ENCODE results near the gene TLE2.
"Not testable (repeated sequence)": the region's sequence is repeated elsewhere in the genome, so short reads cannot be mapped to it uniquely, and the experiment has no call there.

TLE2 gene

DNA sequence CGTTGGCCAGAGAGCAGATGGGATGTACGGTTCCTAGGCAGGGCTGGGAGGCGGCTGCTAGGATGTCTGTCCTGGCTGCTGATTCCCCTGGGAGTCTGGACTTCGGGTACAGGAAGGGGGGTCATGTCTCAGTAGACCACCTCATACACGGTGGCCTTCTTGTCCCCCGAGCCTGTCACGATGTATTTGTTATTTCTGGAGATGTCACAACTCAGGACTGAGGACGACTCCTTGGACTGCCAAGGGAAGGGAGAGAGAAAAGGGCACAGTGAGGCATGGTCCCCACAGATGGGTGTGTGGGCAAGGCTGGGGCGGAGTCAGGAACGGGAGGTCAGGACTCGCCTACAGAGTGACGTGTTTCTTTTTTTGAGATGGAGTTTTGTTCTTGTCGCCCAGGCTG, 31.4 kb downstream of the TLE2 start:
- H4K20me1 ChIP-seq (ENCODE audit: insufficient read depth) = no peaks in the 10 kb centered on the region
- TF ChIP-seq, protein P1, sequence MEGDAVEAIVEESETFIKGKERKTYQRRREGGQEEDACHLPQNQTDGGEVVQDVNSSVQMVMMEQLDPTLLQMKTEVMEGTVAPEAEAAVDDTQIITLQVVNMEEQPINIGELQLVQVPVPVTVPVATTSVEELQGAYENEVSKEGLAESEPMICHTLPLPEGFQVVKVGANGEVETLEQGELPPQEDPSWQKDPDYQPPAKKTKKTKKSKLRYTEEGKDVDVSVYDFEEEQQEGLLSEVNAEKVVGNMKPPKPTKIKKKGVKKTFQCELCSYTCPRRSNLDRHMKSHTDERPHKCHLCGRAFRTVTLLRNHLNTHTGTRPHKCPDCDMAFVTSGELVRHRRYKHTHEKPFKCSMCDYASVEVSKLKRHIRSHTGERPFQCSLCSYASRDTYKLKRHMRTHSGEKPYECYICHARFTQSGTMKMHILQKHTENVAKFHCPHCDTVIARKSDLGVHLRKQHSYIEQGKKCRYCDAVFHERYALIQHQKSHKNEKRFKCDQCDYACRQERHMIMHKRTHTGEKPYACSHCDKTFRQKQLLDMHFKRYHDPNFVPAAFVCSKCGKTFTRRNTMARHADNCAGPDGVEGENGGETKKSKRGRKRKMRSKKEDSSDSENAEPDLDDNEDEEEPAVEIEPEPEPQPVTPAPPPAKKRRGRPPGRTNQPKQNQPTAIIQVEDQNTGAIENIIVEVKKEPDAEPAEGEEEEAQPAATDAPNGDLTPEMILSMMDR (conservative IDR thresholded peaks at IDR 0.05; ENCODE audit: low read depth, low read length) = no peak
- H3K36me3 ChIP-seq (ENCODE audit: insufficient read depth) = no peaks in the 10 kb centered on the region
- no peak overlapping the region for H3K9ac ChIP-seq
- no peaks in the 10 kb centered on the region for H3K4me1 ChIP-seq (ENCODE audit: low read depth, poor library complexity, severe bottlenecking)
- no peak overlapping the region for H3K4me3 ChIP-seq (IDR thresholded peaks at IDR 0.05; ENCODE audit: insufficient read depth, low read depth, low read length)
- H3K27me3 ChIP-seq (ENCODE audit: insufficient read depth, low read depth) = peaks cover 67% of the 10 kb centered on the region
- H3K79me2 ChIP-seq (ENCODE audit: insufficient read depth, low read depth) = no peaks in the 10 kb centered on the region
- H2AFZ ChIP-seq (ENCODE audit: low read depth) = no peak overlapping the region
- no peak overlapping the region for H3K4me2 ChIP-seq
- H3K27ac ChIP-seq = no peak overlapping the region

DNA sequence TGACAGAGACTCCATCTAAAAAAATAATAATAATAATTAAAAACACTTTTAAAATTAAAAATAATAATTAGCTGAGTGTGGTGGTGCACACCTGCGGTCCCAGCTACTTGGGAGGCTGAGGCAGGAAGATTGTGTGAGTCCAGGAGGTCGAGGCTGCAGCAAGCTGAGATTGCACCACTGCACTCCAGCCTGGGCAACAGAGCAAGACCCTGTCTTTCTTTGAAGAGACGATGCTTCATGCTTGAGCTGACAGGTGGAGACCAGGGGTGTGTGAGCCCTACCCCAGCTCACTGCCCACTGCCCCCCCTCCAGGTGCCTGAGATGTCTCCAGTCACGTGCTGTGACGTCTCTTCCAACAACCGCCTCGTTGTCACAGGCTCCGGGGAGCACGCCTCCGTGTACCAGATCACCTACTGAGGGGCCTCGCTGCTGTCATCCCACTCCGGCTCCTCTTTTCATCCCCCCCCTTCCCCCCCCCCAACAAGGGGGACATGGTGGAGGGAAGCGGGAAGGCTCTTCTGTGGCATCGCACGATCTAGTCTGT, 34.4 kb downstream of the TLE2 start:
- Histone ChIP-seq H2AFZ (ENCODE audit: low read depth) (no peak overlapping the region), H3K4me3 (IDR thresholded peaks at IDR 0.05; ENCODE audit: insufficient read depth, low read depth, low read length) (no peak overlapping the region), H3K9ac (no peak overlapping the region), H3K27me3 (ENCODE audit: insufficient read depth, low read depth) (peaks cover 76% of the 10 kb centered on the region), H3K4me1 (ENCODE audit: low read depth, poor library complexity, severe bottlenecking) (no peaks in the 10 kb centered on the region), H3K4me2 (no peak overlapping the region), H4K20me1 (ENCODE audit: insufficient read depth) (no peaks in the 10 kb centered on the region), H3K27ac (no peak overlapping the region), H3K79me2 (ENCODE audit: insufficient read depth, low read depth) (no peaks in the 10 kb centered on the region), H3K36me3 (ENCODE audit: insufficient read depth) (no peaks in the 10 kb centered on the region)
- TF ChIP-seq, protein P1 (conservative IDR thresholded peaks at IDR 0.05; ENCODE audit: low read depth, low read length) = no peak

GRCh38 chr19:2993579-2993978, 35.5 kb downstream of the TLE2 start:
- Histone ChIP-seq H3K4me1 (ENCODE audit: low read depth, poor library complexity, severe bottlenecking) (no peaks in the 10 kb centered on the region), H3K36me3 (ENCODE audit: insufficient read depth) (no peaks in the 10 kb centered on the region), H3K4me2 (no peak overlapping the region), H3K4me3 (IDR thresholded peaks at IDR 0.05; ENCODE audit: insufficient read depth, low read depth, low read length) (no peak overlapping the region), H3K79me2 (ENCODE audit: insufficient read depth, low read depth) (no peaks in the 10 kb centered on the region), H3K9ac (no peak overlapping the region), H2AFZ (ENCODE audit: low read depth) (no peak overlapping the region), H4K20me1 (ENCODE audit: insufficient read depth) (no peaks in the 10 kb centered on the region), H3K27ac (no peak overlapping the region), H3K27me3 (ENCODE audit: insufficient read depth, low read depth) (peaks cover 79% of the 10 kb centered on the region)
- TF ChIP-seq, protein P1 (conservative IDR thresholded peaks at IDR 0.05; ENCODE audit: low read depth, low read length) = no peak

DNA sequence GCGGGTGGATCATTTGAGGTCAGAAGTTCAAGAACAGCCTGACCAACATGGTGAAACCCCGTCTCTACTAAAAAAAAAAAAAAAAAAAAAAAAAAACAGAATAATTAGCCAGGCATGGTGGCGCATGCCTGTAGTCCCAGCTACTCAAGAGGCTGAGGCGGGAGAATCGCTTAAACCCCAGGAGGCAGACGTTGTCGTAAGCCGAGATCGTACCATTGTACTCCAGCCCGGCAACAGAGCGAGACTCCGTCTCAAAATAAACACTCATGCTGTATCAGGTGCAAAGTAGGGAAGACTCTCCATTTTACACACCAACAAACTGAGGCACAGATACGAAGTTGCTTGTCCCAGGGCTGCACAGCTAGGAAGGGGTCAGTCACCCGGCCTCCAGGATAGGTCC, 36.1 kb downstream of the TLE2 start:
- Histone ChIP-seq H3K4me2 (no peak overlapping the region), H4K20me1 (ENCODE audit: insufficient read depth) (no peaks in the 10 kb centered on the region), H3K9ac (no peak overlapping the region), H3K4me1 (ENCODE audit: low read depth, poor library complexity, severe bottlenecking) (no peaks in the 10 kb centered on the region), H3K79me2 (ENCODE audit: insufficient read depth, low read depth) (no peaks in the 10 kb centered on the region), H3K4me3 (IDR thresholded peaks at IDR 0.05; ENCODE audit: insufficient read depth, low read depth, low read length) (no peak overlapping the region), H3K36me3 (ENCODE audit: insufficient read depth) (no peaks in the 10 kb centered on the region), H2AFZ (ENCODE audit: low read depth) (no peak overlapping the region), H3K27me3 (ENCODE audit: insufficient read depth, low read depth) (peaks cover 80% of the 10 kb centered on the region), H3K27ac (no peak overlapping the region)
- TF ChIP-seq, protein P1 (conservative IDR thresholded peaks at IDR 0.05; ENCODE audit: low read depth, low read length) = no peak

DNA sequence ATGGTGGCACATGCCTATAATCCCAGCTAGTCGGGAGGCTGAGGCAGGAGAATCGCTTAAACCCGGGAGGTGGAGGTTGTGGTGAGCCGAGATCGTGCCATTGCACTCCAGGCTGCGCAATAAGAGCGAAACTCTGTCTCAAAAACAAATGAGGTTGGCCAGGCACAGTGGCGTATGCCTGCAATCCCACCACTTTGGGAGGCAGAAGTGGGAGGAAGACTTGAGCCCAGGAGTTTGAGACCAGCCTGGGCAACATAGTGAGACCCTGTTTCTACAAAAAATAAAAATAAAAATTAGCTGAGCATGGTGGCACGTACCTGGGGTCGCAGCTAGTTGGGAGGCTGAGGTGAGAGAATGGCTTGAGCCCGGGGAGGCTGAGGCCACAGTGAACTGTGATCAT, 36.7 kb downstream of the TLE2 start:
- not testable (repeated sequence) for H3K36me3 ChIP-seq (ENCODE audit: insufficient read depth); H3K27ac ChIP-seq; H3K4me1 ChIP-seq (ENCODE audit: low read depth, poor library complexity, severe bottlenecking); H4K20me1 ChIP-seq (ENCODE audit: insufficient read depth); H2AFZ ChIP-seq (ENCODE audit: low read depth); H3K9ac ChIP-seq; H3K4me2 ChIP-seq; H3K4me3 ChIP-seq (IDR thresholded peaks at IDR 0.05; ENCODE audit: insufficient read depth, low read depth, low read length); H3K79me2 ChIP-seq (ENCODE audit: insufficient read depth, low read depth)
- H3K27me3 ChIP-seq (ENCODE audit: insufficient read depth, low read depth) = peaks cover 80% of the 10 kb centered on the region
